IPS DF 6.9 (cell line): ENCODE results near the gene WT1.
"Not testable (repeated sequence)": the region's sequence is repeated elsewhere in the genome, so short reads cannot be mapped to it uniquely, and the experiment has no call there.

Experiments
- DNase-seq: peaks from one replicate; pipeline ENCODE4 v3.0.0-alpha.2; 2013; ENCODE audit warnings: low read depth, low spot score
- H3K27ac ChIP-seq: one replicate; pipeline ENCODE4 v1.5.1; 2013; ENCODE audit warnings: low read length, control low read depth
- H3K27me3 ChIP-seq: 2 replicates; pipeline ENCODE4 v1.6.1; 2013; ENCODE audit warnings: mild to moderate bottlenecking, low read length; ENCODE audit not compliant: control insufficient read depth, insufficient read depth
- H3K36me3 ChIP-seq: 2 replicates; pipeline ENCODE4 v1.6.1; 2013; ENCODE audit warnings: low read length; ENCODE audit not compliant: control insufficient read depth, insufficient read depth
- H3K4me1 ChIP-seq: 2 replicates; pipeline ENCODE4 v1.6.1; 2013; ENCODE audit warnings: low read length; ENCODE audit not compliant: control insufficient read depth, insufficient read depth
- H3K4me3 ChIP-seq: 2 replicates; pipeline ENCODE4 v1.5.1; 2013; ENCODE audit warnings: mild to moderate bottlenecking, low read length
- H3K9me3 ChIP-seq: 2 replicates; pipeline ENCODE4 v1.6.1; 2013; ENCODE audit warnings: low read length, inconsistent platforms; ENCODE audit not compliant: control insufficient read depth, insufficient read depth
- WGBS: extraction: QIAGEN DNeasy Blood & Tissue Kit; methylation state at CpG from one replicate; pipeline ENCODE4 v1.1.7; 2013; ENCODE audit warnings: mixed read lengths, missing lambda C conversion rate; ENCODE audit not compliant: insufficient read length, insufficient coverage; 5-methylcytosine and 5-hydroxymethylcytosine counted together

The WT1 gene

DNA sequence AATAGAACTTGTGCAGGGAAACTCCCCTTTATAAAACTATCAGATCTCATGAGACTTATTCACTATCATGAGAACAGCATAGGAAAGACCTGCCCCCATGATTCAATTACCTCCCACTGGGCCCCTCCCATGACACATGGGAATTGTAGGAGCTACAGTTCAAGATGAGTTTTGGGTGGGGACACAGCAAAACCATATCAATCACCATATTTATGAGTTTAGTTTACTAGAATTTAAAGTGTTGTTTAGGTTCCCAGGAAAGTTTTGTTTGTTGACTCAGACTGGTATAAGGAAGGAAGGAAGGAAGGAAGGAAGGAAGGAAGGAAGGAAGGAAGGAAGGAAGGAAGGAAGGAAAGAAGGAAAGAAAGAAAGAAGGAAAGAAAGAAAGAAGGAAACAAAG lies 65.4 kb downstream of the WT1 start:
- H3K9me3 ChIP-seq, H3K4me1 ChIP-seq, H3K27ac ChIP-seq, H3K36me3 ChIP-seq, DNase-seq, H3K4me3 ChIP-seq, H3K27me3 ChIP-seq: not testable (repeated sequence)

GRCh38 chr11:32366666-32367065 lies 68.7 kb downstream of the WT1 start:
- no peaks in the 10 kb centered on the region for H3K27me3 ChIP-seq
- H3K4me1 ChIP-seq = no peaks in the 10 kb centered on the region
- H3K4me3 ChIP-seq = no peak overlapping the region
- no CpG with 5 or more reads among the region's 1 CpG for WGBS
- no peaks in the 10 kb centered on the region for H3K36me3 ChIP-seq
- DNase-seq = no peak
- no peaks in the 10 kb centered on the region for H3K9me3 ChIP-seq
- H3K27ac ChIP-seq = no peak overlapping the region

- no peaks in the 10 kb centered on the region for H3K4me1 ChIP-seq
- no peaks in the 10 kb centered on the region for H3K27me3 ChIP-seq
- no peak overlapping the region for H3K4me3 ChIP-seq
- no peaks in the 10 kb centered on the region for H3K9me3 ChIP-seq
- H3K27ac ChIP-seq = no peak overlapping the region
- H3K36me3 ChIP-seq = no peaks in the 10 kb centered on the region
- WGBS = no CpG with 5 or more reads among the region's 4 CpGs
- no peak for DNase-seq
Measured at GRCh38 chr11:32365192-32365591, 70.1 kb downstream of the WT1 start.

DNA sequence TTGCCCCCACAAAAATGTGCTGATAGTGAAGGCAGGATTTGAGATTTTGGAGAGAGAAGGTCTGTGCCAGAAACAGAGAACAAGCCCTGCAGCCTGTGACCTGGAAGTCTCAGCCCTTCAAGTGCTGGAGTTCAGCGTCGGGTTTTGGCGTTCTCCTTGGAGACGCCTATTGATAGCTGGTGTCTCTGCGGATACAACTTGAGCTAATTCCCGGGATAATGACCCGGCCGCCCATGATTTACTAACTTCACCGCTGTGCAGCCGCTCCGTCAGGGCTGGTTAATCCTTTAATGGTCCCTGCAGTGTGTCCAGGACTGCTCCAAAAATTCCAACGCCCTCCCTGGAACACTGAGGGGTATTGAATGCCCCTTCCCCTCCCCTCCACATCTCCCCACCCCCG lies 76.6 kb downstream of the WT1 start:
- H3K4me1 ChIP-seq = no peaks in the 10 kb centered on the region
- H3K9me3 ChIP-seq = no peaks in the 10 kb centered on the region
- H3K27me3 ChIP-seq = no peaks in the 10 kb centered on the region
- WGBS = no CpG with 5 or more reads among the region's 13 CpGs
- no peak for DNase-seq
- no peak overlapping the region for H3K4me3 ChIP-seq
- no peaks in the 10 kb centered on the region for H3K36me3 ChIP-seq
- no peak overlapping the region for H3K27ac ChIP-seq

GRCh38 chr11:32353884-32354283 lies 81.5 kb downstream of the WT1 start:
- DNase-seq = no peak
- H3K9me3 ChIP-seq = no peaks in the 10 kb centered on the region
- H3K36me3 ChIP-seq = no peaks in the 10 kb centered on the region
- no CpG with 5 or more reads among the region's 6 CpGs for WGBS
- H3K27me3 ChIP-seq = no peaks in the 10 kb centered on the region
- no peaks in the 10 kb centered on the region for H3K4me1 ChIP-seq
- H3K27ac ChIP-seq = no peak overlapping the region
- H3K4me3 ChIP-seq = no peak overlapping the region

- Histone ChIP-seq H3K36me3 (no peaks in the 10 kb centered on the region), H3K27ac (no peak overlapping the region), H3K4me1 (no peaks in the 10 kb centered on the region), H3K4me3 (no peak overlapping the region), H3K27me3 (no peaks in the 10 kb centered on the region), H3K9me3 (no peaks in the 10 kb centered on the region)
- DNase-seq = no peak
- no CpG with 5 or more reads among the region's 1 CpG for WGBS
Measured at GRCh38 chr11:32348502-32348901, 86.8 kb downstream of the WT1 start.

DNA sequence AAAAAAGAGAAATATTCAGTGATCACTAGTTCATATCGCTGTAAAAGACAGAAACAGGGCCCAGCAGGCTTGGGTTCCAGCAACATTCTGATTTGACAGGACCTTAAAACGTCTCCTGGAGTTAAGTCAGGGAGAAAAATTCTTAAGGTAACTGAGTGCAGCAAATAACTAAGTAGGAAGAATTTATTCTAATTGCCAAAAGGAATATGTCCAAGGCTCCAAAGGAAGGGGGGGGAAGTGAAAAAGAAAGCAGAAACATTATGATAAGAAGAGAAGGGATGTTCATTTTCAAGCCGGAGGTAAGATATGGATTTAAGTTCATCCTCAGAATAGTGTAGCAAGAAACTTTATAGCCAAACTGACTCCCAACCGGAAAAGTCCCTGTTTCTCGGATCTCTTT lies 90.4 kb downstream of the WT1 start:
- WGBS = no CpG with 5 or more reads among the region's 5 CpGs
- DNase-seq = no peak

DNA sequence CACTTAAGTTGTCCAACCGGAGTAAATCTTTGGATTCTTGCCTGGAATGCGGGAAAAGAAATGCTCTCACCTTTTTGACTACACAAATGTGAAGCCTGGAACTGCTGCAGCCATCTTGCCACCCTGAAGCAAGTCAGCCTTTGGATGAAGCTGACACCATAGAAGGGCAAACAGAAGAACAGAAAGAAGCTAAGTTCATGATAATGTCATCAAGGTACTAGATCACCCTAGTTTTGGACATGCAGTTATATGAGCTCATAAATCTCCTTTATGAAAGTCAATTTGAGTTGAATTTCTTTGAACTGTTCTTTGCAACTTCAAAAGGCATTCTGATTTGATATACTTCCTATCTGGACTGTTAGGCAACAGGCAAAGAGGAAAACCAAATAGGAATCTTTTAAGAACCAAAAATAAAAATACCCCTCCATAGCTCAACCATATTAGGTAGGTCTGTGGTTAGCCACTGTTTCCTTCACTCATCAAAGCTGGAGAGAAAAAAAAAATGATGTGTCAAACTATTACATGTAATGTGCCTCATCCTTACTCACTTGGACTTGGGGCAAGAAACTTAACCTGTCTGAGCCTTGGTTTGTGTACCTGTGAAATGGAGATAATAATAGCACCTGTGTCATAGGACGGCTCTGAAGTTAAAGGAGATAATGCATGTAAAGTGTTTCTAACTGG lies 91.9 kb downstream of the WT1 start:
- H3K27ac ChIP-seq = no peak overlapping the region
- H3K36me3 ChIP-seq = no peaks in the 10 kb centered on the region
- no peak for DNase-seq
- H3K27me3 ChIP-seq = no peaks in the 10 kb centered on the region
- H3K4me3 ChIP-seq = no peak overlapping the region
- no CpG with 5 or more reads among the region's 3 CpGs for WGBS
- no peaks in the 10 kb centered on the region for H3K4me1 ChIP-seq
- H3K9me3 ChIP-seq = no peaks in the 10 kb centered on the region

More for the DNA sequence above, 90.4 kb downstream of the WT1 start:
- Histone ChIP-seq H3K9me3 (no peaks in the 10 kb centered on the region), H3K4me1 (no peaks in the 10 kb centered on the region), H3K27ac (no peak overlapping the region), H3K27me3 (no peaks in the 10 kb centered on the region), H3K4me3 (no peak overlapping the region), H3K36me3 (no peaks in the 10 kb centered on the region)

GRCh38 chr11:32341620-32342613 lies 93.4 kb downstream of the WT1 start:
- H3K27me3 ChIP-seq = no peaks in the 10 kb centered on the region
- DNase-seq = no peak
- H3K4me1 ChIP-seq = no peaks in the 10 kb centered on the region
- no peaks in the 10 kb centered on the region for H3K36me3 ChIP-seq
- H3K4me3 ChIP-seq = no peak overlapping the region
- H3K9me3 ChIP-seq = no peaks in the 10 kb centered on the region
- WGBS = 100% methylated on average over 1 of the region's 10 CpGs
- H3K27ac ChIP-seq = no peak overlapping the region

GRCh38 chr11:32340181-32340580 lies 95.2 kb downstream of the WT1 start:
- no peak for DNase-seq
- H3K36me3 ChIP-seq = no peaks in the 10 kb centered on the region
- no CpG with 5 or more reads among the region's 3 CpGs for WGBS
- no peaks in the 10 kb centered on the region for H3K27me3 ChIP-seq
- H3K4me3 ChIP-seq = no peak overlapping the region
- H3K27ac ChIP-seq = no peak overlapping the region
- no peaks in the 10 kb centered on the region; the same call in 1 of the 2 replicates for H3K9me3 ChIP-seq
- H3K4me1 ChIP-seq = no peaks in the 10 kb centered on the region
